SK-N-MC (cell line): ENCODE data around the gene GDF10.

Source experiments
- EZH2 ChIP-seq: fragments of 200-600 bp; sonication (generic); IDR thresholded peaks from one replicate; pipeline ENCODE4 v1.6.1; 2017; ENCODE audit warnings: antibody characterized with exemption
- FOXP2 ChIP-seq: optimal IDR thresholded peaks from 2 replicates; pipeline ENCODE3; 2011; ENCODE audit warnings: mild to moderate bottlenecking, moderate library complexity; ENCODE audit not compliant: insufficient read depth; ENCODE audit errors: extremely low read length, control extremely low read depth
- POLR2AphosphoS5 ChIP-seq: IDR thresholded peaks from 2 replicates; pipeline ENCODE4 v1.6.1; 2012; ENCODE audit warnings: mild to moderate bottlenecking, low read depth, low read length, borderline replicate concordance

- no peak for TF ChIP-seq POLR2AphosphoS5
- TF ChIP-seq EZH2 = no peak
- no peak for TF ChIP-seq FOXP2
Measured at GRCh38 chr10:47307381-47307780, 7.4 kb downstream of the GDF10 start.
